ENCODE measurements around the gene LMAN2L. TPM values are rescaled to one million over a fixed set of nuclear protein-coding genes. Genes with fewer than 3 reads are reported as not detected.

The LMAN2L gene
- total and polyA plus RNA-seq, 2 of the 8 experiments (the other 6 are each of a cell fraction or from before 2014, with no cell fraction given): 14.3 to 17.6 TPM

- TF ChIP-seq USF2 (IDR thresholded peaks at IDR 0.05; ENCODE audit: low read length) (no peak), SIX5 (IDR thresholded peaks at IDR 0.05; ENCODE audit: low read depth, low read length) (no peak), GABPA (IDR thresholded peaks at IDR 0.05; ENCODE audit: borderline replicate concordance, insufficient read depth, low read length) (no peak), POLR2A (IDR thresholded peaks at IDR 0.05; ENCODE audit: control extremely low read depth in 1 of 2, low read depth in 2 of 2, low read length in 2 of 2) (no peak), POLR2AphosphoS5 (IDR thresholded peaks at IDR 0.05; ENCODE audit: low read depth, low read length) (no peak)
These were observed 51.0 kb downstream of the LMAN2L start (continued) for GRCh38 chr2:96688649-96689430.

Data from H1 (cell line).